DND-41 (cell line): ENCODE data around the gene NLGN1.

Experiments
- ATAC-seq: fragments of 200-7000 bp; cut with Tn5 transposase; 3 replicates; pipeline ENCODE4 v1.9.1; 2021; ENCODE audit warnings: low read depth; ENCODE audit not compliant: insufficient read depth
- DNase-seq: peaks from one replicate; pipeline ENCODE4 v3.0.0-alpha.2; 2020
- H2AFZ ChIP-seq: 2 replicates; pipeline ENCODE4 v1.6.0; 2012; ENCODE audit warnings: low read depth, low read length
- H3K27ac ChIP-seq: 2 replicates; pipeline ENCODE4 v1.5.1; 2012; ENCODE audit warnings: low read length, inconsistent platforms
- H3K27me3 ChIP-seq: fragments of 200-600 bp; sonication (generic); 2 replicates; pipeline ENCODE4 v1.6.0; 2012; ENCODE audit warnings: low read length, mild to moderate bottlenecking, inconsistent platforms; ENCODE audit not compliant: insufficient read depth, poor library complexity
- H3K36me3 ChIP-seq: 2 replicates; pipeline ENCODE4 v1.5.1; 2012; ENCODE audit warnings: low read length, inconsistent platforms; ENCODE audit not compliant: insufficient read depth
- H3K4me1 ChIP-seq: 2 replicates; pipeline ENCODE4 v1.5.1; 2012; ENCODE audit warnings: mild to moderate bottlenecking, low read length; ENCODE audit not compliant: insufficient read depth
- H3K4me2 ChIP-seq: 2 replicates; pipeline ENCODE4 v1.6.0; 2012; ENCODE audit warnings: mild to moderate bottlenecking, moderate library complexity, low read length, inconsistent platforms; ENCODE audit not compliant: insufficient read depth
- H3K4me3 ChIP-seq, 2 experiments: fragments of 200-600 bp in 1 of 2; shearing (Covaris generic) in 1 of 2; 2 replicates each; pipeline ENCODE4 v1.5.1; 2012 to 2016; ENCODE audit warnings: inconsistent platforms in 2 of 2, low read length in 2 of 2, mild to moderate bottlenecking in 2 of 2, low read depth in 1 of 2, moderate library complexity in 1 of 2
- H3K79me2 ChIP-seq: 2 replicates; pipeline ENCODE4 v1.6.0; 2012; ENCODE audit warnings: low read length, inconsistent platforms; ENCODE audit not compliant: insufficient read depth
- H3K9ac ChIP-seq: 2 replicates; pipeline ENCODE4 v1.6.0; 2012; ENCODE audit warnings: low read depth, mild to moderate bottlenecking, inconsistent platforms, low read length, moderate library complexity
- H3K9me3 ChIP-seq: 2 replicates; pipeline ENCODE4 v1.5.1; 2012; ENCODE audit warnings: low read length, moderate library complexity, mild to moderate bottlenecking, inconsistent platforms; ENCODE audit not compliant: insufficient read depth, severe bottlenecking
- H4K20me1 ChIP-seq: 2 replicates; pipeline ENCODE4 v1.6.0; 2012; ENCODE audit warnings: low read length; ENCODE audit not compliant: insufficient read depth
- CTCF ChIP-seq: IDR thresholded peaks from 2 replicates; pipeline ENCODE4 v1.5.1; 2012; ENCODE audit warnings: borderline replicate concordance, low read length, moderate library complexity, mild to moderate bottlenecking; ENCODE audit not compliant: poor library complexity, severe bottlenecking; ENCODE audit errors: extremely low read depth
- EZH2 ChIP-seq: IDR thresholded peaks from 3 replicates; pipeline ENCODE4 v1.6.1; 2012; ENCODE audit warnings: borderline replicate concordance, low read depth, mild to moderate bottlenecking, moderate library complexity, low read length, inconsistent platforms; ENCODE audit not compliant: severe bottlenecking

The NLGN1 gene

GRCh38 chr3:174049472-174049871, 651.9 kb downstream of the NLGN1 start:
- TF ChIP-seq EZH2 = no peak
- no peak for TF ChIP-seq CTCF
- Histone ChIP-seq H2AFZ (no peak overlapping the region), H3K27me3 (no peaks in the 10 kb centered on the region), H3K36me3 (no peaks in the 10 kb centered on the region), H3K27ac (no peak overlapping the region), H3K4me3 (no peak overlapping the region), H3K4me2 (no peak overlapping the region), H3K4me1 (no peaks in the 10 kb centered on the region), H4K20me1 (no peaks in the 10 kb centered on the region), H3K9ac (no peak overlapping the region), H3K9me3 (no peaks in the 10 kb centered on the region), H3K79me2 (no peaks in the 10 kb centered on the region)
- no peak for ATAC-seq
- DNase-seq = no peak

- no peak overlapping the region for H3K4me2 ChIP-seq
- ATAC-seq (no peak), DNase-seq (no peak)
- no peak overlapping the region for H2AFZ ChIP-seq
- no peaks in the 10 kb centered on the region for H4K20me1 ChIP-seq
- no peak overlapping the region for H3K9ac ChIP-seq
- no peaks in the 10 kb centered on the region for H3K36me3 ChIP-seq
- no peaks in the 10 kb centered on the region for H3K27me3 ChIP-seq
- no peaks in the 10 kb centered on the region for H3K4me1 ChIP-seq
- no peak overlapping the region for H3K4me3 ChIP-seq
- no peaks in the 10 kb centered on the region for H3K79me2 ChIP-seq
- no peaks in the 10 kb centered on the region for H3K9me3 ChIP-seq
- no peak overlapping the region for H3K27ac ChIP-seq
- no peak for TF ChIP-seq CTCF
- TF ChIP-seq EZH2 = no peak
Observed at GRCh38 chr3:174051191-174051590, 653.6 kb downstream of the NLGN1 start.

GRCh38 chr3:174058804-174059203, 661.3 kb downstream of the NLGN1 start:
- Histone ChIP-seq H3K36me3 (no peaks in the 10 kb centered on the region), H3K27me3 (no peaks in the 10 kb centered on the region), H3K9ac (no peak overlapping the region), H3K4me2 (no peak overlapping the region), H4K20me1 (no peaks in the 10 kb centered on the region), H3K4me1 (no peaks in the 10 kb centered on the region), H3K9me3 (no peaks in the 10 kb centered on the region), H3K79me2 (no peaks in the 10 kb centered on the region), H3K4me3 (no peak overlapping the region), H2AFZ (no peak overlapping the region), H3K27ac (no peak overlapping the region)
- DNase-seq (no peak), ATAC-seq (no peak)
- no peak for TF ChIP-seq EZH2
- TF ChIP-seq CTCF = no peak

- no peak overlapping the region for H3K4me2 ChIP-seq
Observed at GRCh38 chr3:174060431-174060830, 662.9 kb downstream of the NLGN1 start.

More at GRCh38 chr3:174060431-174060830, 662.9 kb downstream of the NLGN1 start:
- H3K9me3 ChIP-seq = no peaks in the 10 kb centered on the region
- no peaks in the 10 kb centered on the region for H3K4me1 ChIP-seq
- ATAC-seq (no peak), DNase-seq (no peak)
- no peaks in the 10 kb centered on the region for H3K36me3 ChIP-seq
- TF ChIP-seq EZH2 = no peak
- TF ChIP-seq CTCF = no peak
- no peaks in the 10 kb centered on the region for H4K20me1 ChIP-seq
- H3K9ac ChIP-seq = no peak overlapping the region
- no peaks in the 10 kb centered on the region for H3K27me3 ChIP-seq
- no peak overlapping the region for H3K4me3 ChIP-seq
- no peaks in the 10 kb centered on the region for H3K79me2 ChIP-seq
- H3K27ac ChIP-seq = no peak overlapping the region
- no peak overlapping the region for H2AFZ ChIP-seq
